Measurements from ENCODE around the gene LRRC37A2.
"Not testable (repeated sequence)": the region's sequence is repeated elsewhere in the genome, so short reads cannot be mapped to it uniquely, and the experiment has no call there.

LRRC37A2 gene

GRCh38 chr17:46579083-46580075 lies 67.1 kb downstream of the LRRC37A2 start, which contains the start of gene ARL17A:
ARL17A (minus strand) TSS chr17:46579691; CDS start chr17:46576322, 3,369 bp downstream.
- not testable (repeated sequence) for H2AK5ac ChIP-seq (ENCODE audit: low read length, severe bottlenecking); H3K27ac ChIP-seq (ENCODE audit: low read length, poor library complexity, severe bottlenecking); H3K14ac ChIP-seq (ENCODE audit: low read length in 2 of 2); H2AFZ ChIP-seq (ENCODE audit: low read depth, low read length); H3K18ac ChIP-seq (ENCODE audit: low read depth in 1 of 2, low read length in 2 of 2); H2BK12ac ChIP-seq (ENCODE audit: low read length in 2 of 2); H4K8ac ChIP-seq (ENCODE audit: low read length); DNase-seq; H2BK5ac ChIP-seq (ENCODE audit: low read depth, low read length, poor library complexity, severe bottlenecking); H3K9ac ChIP-seq (ENCODE audit: low read length); H2BK15ac ChIP-seq (ENCODE audit: low read depth, poor library complexity, severe bottlenecking); H3K4me2 ChIP-seq (ENCODE audit: low read length, poor library complexity, severe bottlenecking); H3K36me3 ChIP-seq (ENCODE audit: control insufficient read depth in 1 of 2, insufficient read depth in 2 of 2, low read depth in 1 of 2, low read length in 2 of 2); H3K79me1 ChIP-seq (replicated peaks; ENCODE audit: low read length, poor library complexity, severe bottlenecking); H3K4ac ChIP-seq (ENCODE audit: low read depth in 1 of 2, low read length in 2 of 2); H3K23ac ChIP-seq (ENCODE audit: low read length in 2 of 2); H3K27me3 ChIP-seq (ENCODE audit: control insufficient read depth in 1 of 2, insufficient read depth in 1 of 2, low read length in 2 of 2); H4K91ac ChIP-seq (ENCODE audit: low read length); H3K9me3 ChIP-seq (ENCODE audit: control insufficient read depth, low read length); H2BK120ac ChIP-seq (ENCODE audit: low read depth, low read length); H3K4me1 ChIP-seq (ENCODE audit: control insufficient read depth, insufficient read depth, low read depth, low read length)
- WGBS: no CpG with 5 or more reads among the region's 65 CpGs
- H3K4me3 ChIP-seq (ENCODE audit: insufficient read depth in 1 of 2, low read depth in 1 of 2, low read length in 2 of 2): peak within 1 kb of the TSS in 1 of 2 experiments; percentile 61

- H4K8ac ChIP-seq (ENCODE audit: low read length); H3K9ac ChIP-seq (ENCODE audit: low read length); H2BK15ac ChIP-seq (ENCODE audit: low read depth, poor library complexity, severe bottlenecking); H3K27ac ChIP-seq (ENCODE audit: low read length, poor library complexity, severe bottlenecking); H4K91ac ChIP-seq (ENCODE audit: low read length); H2AFZ ChIP-seq (ENCODE audit: low read depth, low read length); H2BK12ac ChIP-seq (ENCODE audit: low read length in 2 of 2); H3K27me3 ChIP-seq (ENCODE audit: control insufficient read depth in 1 of 2, insufficient read depth in 1 of 2, low read length in 2 of 2); H2AK5ac ChIP-seq (ENCODE audit: low read length, severe bottlenecking); DNase-seq; H2BK120ac ChIP-seq (ENCODE audit: low read depth, low read length); H3K9me3 ChIP-seq (ENCODE audit: control insufficient read depth, low read length); H2BK5ac ChIP-seq (ENCODE audit: low read depth, low read length, poor library complexity, severe bottlenecking); H3K4me2 ChIP-seq (ENCODE audit: low read length, poor library complexity, severe bottlenecking); H3K14ac ChIP-seq (ENCODE audit: low read length in 2 of 2); H3K18ac ChIP-seq (ENCODE audit: low read depth in 1 of 2, low read length in 2 of 2); H3K23ac ChIP-seq (ENCODE audit: low read length in 2 of 2); H3K4me1 ChIP-seq (ENCODE audit: control insufficient read depth, insufficient read depth, low read depth, low read length); H3K4ac ChIP-seq (ENCODE audit: low read depth in 1 of 2, low read length in 2 of 2); H3K79me1 ChIP-seq (replicated peaks; ENCODE audit: low read length, poor library complexity, severe bottlenecking); H3K36me3 ChIP-seq (ENCODE audit: control insufficient read depth in 1 of 2, insufficient read depth in 2 of 2, low read depth in 1 of 2, low read length in 2 of 2): not testable (repeated sequence)
- WGBS: no CpG with 5 or more reads among the region's 18 CpGs
- peak overlapping the region in 1 of 2 experiments; percentile 61 for H3K4me3 ChIP-seq (ENCODE audit: insufficient read depth in 1 of 2, low read depth in 1 of 2, low read length in 2 of 2)
These were observed 67.8 kb downstream of the LRRC37A2 start for GRCh38 chr17:46580082-46580481.

- not testable (repeated sequence) for H3K23ac ChIP-seq (ENCODE audit: low read length in 2 of 2); H2BK120ac ChIP-seq (ENCODE audit: low read depth, low read length); H2AFZ ChIP-seq (ENCODE audit: low read depth, low read length); H2AK5ac ChIP-seq (ENCODE audit: low read length, severe bottlenecking); H2BK5ac ChIP-seq (ENCODE audit: low read depth, low read length, poor library complexity, severe bottlenecking); H4K91ac ChIP-seq (ENCODE audit: low read length); H3K79me1 ChIP-seq (replicated peaks; ENCODE audit: low read length, poor library complexity, severe bottlenecking); H3K4me2 ChIP-seq (ENCODE audit: low read length, poor library complexity, severe bottlenecking); H3K9ac ChIP-seq (ENCODE audit: low read length); H3K9me3 ChIP-seq (ENCODE audit: control insufficient read depth, low read length); H3K14ac ChIP-seq (ENCODE audit: low read length in 2 of 2); H3K4me1 ChIP-seq (ENCODE audit: control insufficient read depth, insufficient read depth, low read depth, low read length); H3K36me3 ChIP-seq (ENCODE audit: control insufficient read depth in 1 of 2, insufficient read depth in 2 of 2, low read depth in 1 of 2, low read length in 2 of 2); H4K8ac ChIP-seq (ENCODE audit: low read length); DNase-seq; H3K4ac ChIP-seq (ENCODE audit: low read depth in 1 of 2, low read length in 2 of 2); H2BK15ac ChIP-seq (ENCODE audit: low read depth, poor library complexity, severe bottlenecking); H3K27me3 ChIP-seq (ENCODE audit: control insufficient read depth in 1 of 2, insufficient read depth in 1 of 2, low read length in 2 of 2); H3K4me3 ChIP-seq (ENCODE audit: insufficient read depth in 1 of 2, low read depth in 1 of 2, low read length in 2 of 2); H2BK12ac ChIP-seq (ENCODE audit: low read length in 2 of 2); H3K18ac ChIP-seq (ENCODE audit: low read depth in 1 of 2, low read length in 2 of 2); H3K27ac ChIP-seq (ENCODE audit: low read length, poor library complexity, severe bottlenecking)
- no CpG with 5 or more reads among the region's 3 CpGs for WGBS
These were observed 73.2 kb downstream of the LRRC37A2 start for GRCh38 chr17:46585444-46585843.

Data from mesenchymal stem cell (in vitro differentiated cells and primary cell).